ENCODE data around the gene PHTF1.

DNA sequence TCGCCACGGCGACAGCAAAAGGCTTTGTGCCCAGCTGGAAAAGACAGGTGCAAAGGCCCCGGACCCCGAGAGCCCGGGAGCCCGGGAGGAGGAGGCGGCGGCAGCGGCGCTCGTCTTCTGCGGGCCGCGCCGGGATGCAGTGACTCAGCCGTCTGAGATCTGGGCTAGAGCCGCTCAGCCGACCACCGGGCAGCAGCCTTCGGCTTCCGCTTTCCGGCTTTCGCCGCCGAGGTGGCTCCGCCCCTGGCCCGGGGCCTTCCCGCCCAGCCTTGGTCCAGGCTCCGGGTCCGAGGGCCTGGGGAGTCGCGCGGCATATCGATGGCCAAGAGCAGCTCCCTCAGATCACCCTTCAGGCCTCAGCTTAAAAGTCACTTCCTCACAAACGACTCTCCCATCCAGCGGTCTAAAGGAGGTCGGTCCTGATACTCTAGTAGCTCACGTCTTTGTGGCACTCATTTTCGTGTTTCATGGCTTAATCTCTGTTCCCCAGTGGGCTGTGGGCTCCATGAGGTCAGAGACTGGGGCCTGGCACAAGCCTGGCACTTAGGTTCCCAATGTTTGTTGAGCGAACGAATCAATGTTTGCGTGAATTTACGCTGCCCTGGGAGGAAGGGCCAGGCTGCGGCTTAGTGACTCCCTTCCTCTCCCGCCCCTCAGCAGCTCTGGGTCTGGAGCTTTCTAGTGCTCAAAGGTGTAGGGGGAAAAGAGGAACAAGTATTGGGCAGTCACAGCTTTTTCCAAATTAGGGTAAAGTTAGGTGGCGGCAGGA, at the start of gene PHTF1:
- TF ChIP-seq, protein P1, sequence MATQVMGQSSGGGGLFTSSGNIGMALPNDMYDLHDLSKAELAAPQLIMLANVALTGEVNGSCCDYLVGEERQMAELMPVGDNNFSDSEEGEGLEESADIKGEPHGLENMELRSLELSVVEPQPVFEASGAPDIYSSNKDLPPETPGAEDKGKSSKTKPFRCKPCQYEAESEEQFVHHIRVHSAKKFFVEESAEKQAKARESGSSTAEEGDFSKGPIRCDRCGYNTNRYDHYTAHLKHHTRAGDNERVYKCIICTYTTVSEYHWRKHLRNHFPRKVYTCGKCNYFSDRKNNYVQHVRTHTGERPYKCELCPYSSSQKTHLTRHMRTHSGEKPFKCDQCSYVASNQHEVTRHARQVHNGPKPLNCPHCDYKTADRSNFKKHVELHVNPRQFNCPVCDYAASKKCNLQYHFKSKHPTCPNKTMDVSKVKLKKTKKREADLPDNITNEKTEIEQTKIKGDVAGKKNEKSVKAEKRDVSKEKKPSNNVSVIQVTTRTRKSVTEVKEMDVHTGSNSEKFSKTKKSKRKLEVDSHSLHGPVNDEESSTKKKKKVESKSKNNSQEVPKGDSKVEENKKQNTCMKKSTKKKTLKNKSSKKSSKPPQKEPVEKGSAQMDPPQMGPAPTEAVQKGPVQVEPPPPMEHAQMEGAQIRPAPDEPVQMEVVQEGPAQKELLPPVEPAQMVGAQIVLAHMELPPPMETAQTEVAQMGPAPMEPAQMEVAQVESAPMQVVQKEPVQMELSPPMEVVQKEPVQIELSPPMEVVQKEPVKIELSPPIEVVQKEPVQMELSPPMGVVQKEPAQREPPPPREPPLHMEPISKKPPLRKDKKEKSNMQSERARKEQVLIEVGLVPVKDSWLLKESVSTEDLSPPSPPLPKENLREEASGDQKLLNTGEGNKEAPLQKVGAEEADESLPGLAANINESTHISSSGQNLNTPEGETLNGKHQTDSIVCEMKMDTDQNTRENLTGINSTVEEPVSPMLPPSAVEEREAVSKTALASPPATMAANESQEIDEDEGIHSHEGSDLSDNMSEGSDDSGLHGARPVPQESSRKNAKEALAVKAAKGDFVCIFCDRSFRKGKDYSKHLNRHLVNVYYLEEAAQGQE (IDR thresholded peaks at IDR 0.05; ENCODE audit: insufficient read depth in 1 of 2, low read depth in 2 of 2, low read length in 2 of 2): peak in 1 of 2 experiments; percentile 44; a peak in 1 of 4 replicates
- no peak; the same call in 1 of the 2 replicates for TF ChIP-seq SIN3A (IDR thresholded peaks at IDR 0.05; ENCODE audit: borderline replicate concordance, insufficient read depth, low read length)
